ENCODE measurements around the gene DMD. TPM values are rescaled to one million over a fixed set of nuclear protein-coding genes. Genes with fewer than 3 reads are reported as not detected.
A peak's percentile ranks its signal among the peaks of the same experiment; 100 is the strongest.

The DMD gene
- total and polyA plus RNA-seq, 12 donors, result 28.5 to 228 (median 168) TPM

GRCh38 chrX:31670245-31670644 lies 1541.1 kb downstream of the DMD start:
- Histone ChIP-seq H3K4me3 (no peak overlapping the region), H3K27me3 (no peaks in the 10 kb centered on the region), H3K27ac (no peak overlapping the region), H3K4me1 (no peaks in the 10 kb centered on the region), H3K36me3 (no peaks in the 10 kb centered on the region), H3K9me3 (no peaks in the 10 kb centered on the region)
- ATAC-seq, result peak in 4 of 8 donors; percentile 49 to 64 (median 58)
- WGBS, 2 donors, result 49 to 61% methylated on average over 3 of the region's 3 CpGs
- intact Hi-C loops (cut with DNase I), result no loop called here
- no peak for TF ChIP-seq CTCF (IDR thresholded peaks at IDR 0.05)
- no peak for DNase-seq

GRCh38 chrX:31665454-31665853 lies 1545.9 kb downstream of the DMD start:
- 89 to 94% methylated on average over 4 of the region's 4 CpGs for WGBS, 2 donors
- Histone ChIP-seq H3K9me3 (no peaks in the 10 kb centered on the region), H3K4me3 (no peak overlapping the region), H3K4me1 (no peaks in the 10 kb centered on the region), H3K27ac (no peak overlapping the region), H3K27me3 (no peaks in the 10 kb centered on the region), H3K36me3 (no peaks in the 10 kb centered on the region)
- no peak for TF ChIP-seq CTCF (IDR thresholded peaks at IDR 0.05)
- ATAC-seq (no peak), DNase-seq (no peak)
- intact Hi-C loops (cut with DNase I), result loop anchor here in 1 of 10 donors (10.0 kb wide), 1 partner anchor 631 kb away; no protein-coding TSS in a partner anchor

- Histone ChIP-seq H3K4me3 (no peak overlapping the region), H3K27me3 (no peaks in the 10 kb centered on the region), H3K9me3 (no peaks in the 10 kb centered on the region), H3K36me3 (no peaks in the 10 kb centered on the region), H3K4me1 (no peaks in the 10 kb centered on the region), H3K27ac (no peak overlapping the region)
- no peak for ATAC-seq
- no peak for DNase-seq
- intact Hi-C loops (cut with DNase I), result loop anchor here in 2 of 10 donors (5.0 to 10.0 kb wide), 2 partner anchors 626 to 628 kb away; no protein-coding TSS in a partner anchor
- 90 to 96% methylated on average over 6 of the region's 6 CpGs for WGBS, 2 donors
- TF ChIP-seq CTCF (IDR thresholded peaks at IDR 0.05), result no peak
These were observed 1548.2 kb downstream of the DMD start for GRCh38 chrX:31663172-31663571.

- Histone ChIP-seq H3K27me3 (no peaks in the 10 kb centered on the region), H3K27ac (no peak overlapping the region), H3K9me3 (no peaks in the 10 kb centered on the region), H3K4me3 (no peak overlapping the region), H3K4me1 (no peaks in the 10 kb centered on the region), H3K36me3 (no peaks in the 10 kb centered on the region)
- DNase-seq, result no peak
- ATAC-seq, result no peak
- 32 to 58% methylated on average over 2 of the region's 2 CpGs for WGBS, 2 donors
- intact Hi-C loops (cut with DNase I), result loop anchor here in 2 of 10 donors (5.0 to 10.0 kb wide), 2 partner anchors 624 to 627 kb away; no protein-coding TSS in a partner anchor
- TF ChIP-seq CTCF (IDR thresholded peaks at IDR 0.05), result no peak
These were observed 1550.0 kb downstream of the DMD start for GRCh38 chrX:31661280-31661810.
